ENCODE results near the gene LCORL. TPM values are rescaled to one million over a fixed set of nuclear protein-coding genes. Genes with fewer than 3 reads are reported as not detected.

The LCORL gene
- total RNA-seq, 2 donors from 2014 or later: 7.8 to 9.9 TPM

DNA sequence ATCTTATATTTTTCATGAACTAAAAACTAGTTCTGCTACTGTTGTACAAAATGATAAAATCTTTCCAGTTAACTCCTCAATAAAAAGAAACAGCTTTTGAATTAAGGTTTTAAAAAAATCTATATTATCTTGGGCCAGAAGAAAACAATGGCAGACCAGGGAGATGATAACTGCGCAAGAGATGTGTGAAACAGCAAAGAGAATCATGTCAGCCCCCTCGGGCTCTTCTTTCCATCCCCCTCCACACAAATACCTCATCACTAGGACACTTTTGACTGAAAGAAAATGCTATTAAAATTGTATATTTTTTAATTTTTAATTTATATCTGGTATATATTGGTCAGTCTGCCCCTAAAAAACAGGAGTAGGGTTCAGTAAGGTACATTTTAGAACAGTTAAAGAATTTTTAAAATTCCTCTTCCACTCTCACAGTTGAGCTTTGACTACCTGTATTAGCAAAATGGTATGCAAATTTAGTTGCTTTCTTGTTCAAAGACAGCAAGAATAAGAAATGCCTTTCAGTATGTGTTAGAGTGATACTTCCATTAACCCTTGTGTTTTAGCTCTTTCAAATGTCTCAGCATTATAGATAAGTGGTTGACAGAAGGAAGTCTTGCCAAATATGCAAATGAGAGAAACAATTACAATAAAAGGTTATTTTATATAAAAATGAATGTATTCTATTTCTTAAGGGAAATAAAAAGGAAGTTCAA, 36.4 kb upstream of the LCORL start:
- Histone ChIP-seq H3K27me3 (no peaks in the 10 kb centered on the region), H3K4me1 (no peaks in the 10 kb centered on the region), H3K4me3 (no peak overlapping the region), H3K9me3 (no peaks in the 10 kb centered on the region), H3K27ac (no peak overlapping the region), H3K36me3 (replicated peaks in 1 of 2; ENCODE audit: insufficient read depth in 1 of 2, low read depth in 2 of 2) (no peaks in the 10 kb centered on the region)
- intact Hi-C loops (cut with DNase I): no loop called here
- TF ChIP-seq CTCF (IDR thresholded peaks at IDR 0.05): no peak
- no peak for TF ChIP-seq POLR2A (IDR thresholded peaks at IDR 0.05)
- WGBS, 2 donors: 70 to 75% methylated on average over 2 of the region's 2 CpGs
- ATAC-seq (no peak), DNase-seq (no peak)

DNA sequence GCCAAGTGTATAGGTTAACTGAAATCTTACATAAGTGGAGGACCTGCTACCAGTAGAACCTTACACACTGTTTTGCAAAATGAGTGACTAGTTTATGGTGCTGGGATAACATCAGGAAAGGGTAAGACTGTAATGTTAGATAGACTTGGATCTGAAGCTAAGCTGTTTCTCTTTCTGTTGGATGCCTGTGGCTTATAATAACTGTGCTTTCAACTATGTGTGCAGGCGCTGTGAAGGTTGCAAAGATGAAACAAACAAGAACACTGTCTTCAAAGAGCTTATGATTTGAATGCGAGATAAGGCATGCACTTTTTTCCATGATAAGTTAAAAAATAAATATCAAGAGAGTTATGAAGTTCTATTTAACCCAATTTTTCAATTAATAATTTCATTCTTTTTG, 34.5 kb upstream of the LCORL start:
- Histone ChIP-seq H3K9me3 (no peaks in the 10 kb centered on the region), H3K36me3 (replicated peaks in 1 of 2; ENCODE audit: insufficient read depth in 1 of 2, low read depth in 2 of 2) (no peaks in the 10 kb centered on the region), H3K4me1 (no peaks in the 10 kb centered on the region), H3K27me3 (no peaks in the 10 kb centered on the region), H3K27ac (no peak overlapping the region), H3K4me3 (no peak overlapping the region)
- no peak for DNase-seq
- WGBS, 2 donors: 71 to 80% methylated on average over 2 of the region's 2 CpGs
- no peak for TF ChIP-seq CTCF (IDR thresholded peaks at IDR 0.05)
- no peak for ATAC-seq
- intact Hi-C loops (cut with DNase I): no loop called here

GRCh38 chr4:18052158-18052557, 30.6 kb upstream of the LCORL start:
- TF ChIP-seq CTCF (IDR thresholded peaks at IDR 0.05) (no peak), POLR2A (IDR thresholded peaks at IDR 0.05) (no peak)
- no peaks in the 10 kb centered on the region for H3K36me3 ChIP-seq (replicated peaks in 1 of 2; ENCODE audit: insufficient read depth in 1 of 2, low read depth in 2 of 2)
- no peaks in the 10 kb centered on the region for H3K4me1 ChIP-seq
- H3K4me3 ChIP-seq: no peak overlapping the region
- WGBS, 2 donors: 71 to 81% methylated on average over 1 of the region's 1 CpG
- H3K27me3 ChIP-seq: no peaks in the 10 kb centered on the region
- DNase-seq: no peak
- no peak for ATAC-seq
- intact Hi-C loops (cut with DNase I): no loop called here
- no peak overlapping the region for H3K27ac ChIP-seq
- no peaks in the 10 kb centered on the region for H3K9me3 ChIP-seq

GRCh38 chr4:18051281-18051680, 29.7 kb upstream of the LCORL start:
- 82 to 90% methylated on average over 2 of the region's 2 CpGs for WGBS, 2 donors
- no peaks in the 10 kb centered on the region for H3K27me3 ChIP-seq
- no peak overlapping the region for H3K4me3 ChIP-seq
- no peak for DNase-seq
- no peaks in the 10 kb centered on the region for H3K36me3 ChIP-seq (replicated peaks in 1 of 2; ENCODE audit: insufficient read depth in 1 of 2, low read depth in 2 of 2)
- ATAC-seq: no peak
- intact Hi-C loops (cut with DNase I): no loop called here
- no peak overlapping the region for H3K27ac ChIP-seq
- no peak for TF ChIP-seq CTCF (IDR thresholded peaks at IDR 0.05)
- TF ChIP-seq POLR2A (IDR thresholded peaks at IDR 0.05): no peak
- no peaks in the 10 kb centered on the region for H3K9me3 ChIP-seq
- H3K4me1 ChIP-seq: no peaks in the 10 kb centered on the region

DNA sequence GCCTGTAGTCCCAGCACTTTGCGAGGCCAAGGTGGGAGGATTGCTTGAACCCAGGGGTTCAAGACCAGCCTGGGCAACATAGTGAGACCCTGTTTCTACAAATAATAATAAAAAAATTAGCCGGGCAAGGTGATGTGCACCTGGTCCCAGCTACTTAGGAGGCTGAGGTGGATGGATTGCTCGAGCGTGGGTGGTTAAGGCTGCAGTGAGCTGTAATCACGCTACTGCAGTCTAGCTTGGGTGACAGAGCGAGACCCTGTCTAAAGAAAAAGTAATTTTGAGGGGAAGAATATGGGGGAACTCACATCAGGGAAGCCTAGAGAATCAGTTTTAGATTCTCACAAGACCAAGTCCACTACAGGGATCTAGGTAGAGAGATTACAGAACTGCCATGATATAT, 28.9 kb upstream of the LCORL start:
- no peaks in the 10 kb centered on the region for H3K4me1 ChIP-seq
- H3K9me3 ChIP-seq: no peaks in the 10 kb centered on the region
- DNase-seq (no peak), ATAC-seq (no peak)
- no peaks in the 10 kb centered on the region for H3K27me3 ChIP-seq
- WGBS, 2 donors: 87 to 90% methylated on average over 6 of the region's 6 CpGs
- intact Hi-C loops (cut with DNase I): no loop called here
- H3K27ac ChIP-seq: no peak overlapping the region
- H3K36me3 ChIP-seq (replicated peaks in 1 of 2; ENCODE audit: insufficient read depth in 1 of 2, low read depth in 2 of 2): no peaks in the 10 kb centered on the region
- H3K4me3 ChIP-seq: no peak overlapping the region
- TF ChIP-seq POLR2A (IDR thresholded peaks at IDR 0.05): no peak

Measured in body of pancreas (tissue), 4 donors.